Activated CD4-positive, alpha-beta T cell treated with anti-CD3 and anti-CD28 coated beads for 1 hour (primary cell): ENCODE data around the gene TM9SF2.

Experiments used
- DNase-seq: peaks from one replicate; pipeline ENCODE4 v3.0.0-alpha.2; 2020

The TM9SF2 gene

DNA sequence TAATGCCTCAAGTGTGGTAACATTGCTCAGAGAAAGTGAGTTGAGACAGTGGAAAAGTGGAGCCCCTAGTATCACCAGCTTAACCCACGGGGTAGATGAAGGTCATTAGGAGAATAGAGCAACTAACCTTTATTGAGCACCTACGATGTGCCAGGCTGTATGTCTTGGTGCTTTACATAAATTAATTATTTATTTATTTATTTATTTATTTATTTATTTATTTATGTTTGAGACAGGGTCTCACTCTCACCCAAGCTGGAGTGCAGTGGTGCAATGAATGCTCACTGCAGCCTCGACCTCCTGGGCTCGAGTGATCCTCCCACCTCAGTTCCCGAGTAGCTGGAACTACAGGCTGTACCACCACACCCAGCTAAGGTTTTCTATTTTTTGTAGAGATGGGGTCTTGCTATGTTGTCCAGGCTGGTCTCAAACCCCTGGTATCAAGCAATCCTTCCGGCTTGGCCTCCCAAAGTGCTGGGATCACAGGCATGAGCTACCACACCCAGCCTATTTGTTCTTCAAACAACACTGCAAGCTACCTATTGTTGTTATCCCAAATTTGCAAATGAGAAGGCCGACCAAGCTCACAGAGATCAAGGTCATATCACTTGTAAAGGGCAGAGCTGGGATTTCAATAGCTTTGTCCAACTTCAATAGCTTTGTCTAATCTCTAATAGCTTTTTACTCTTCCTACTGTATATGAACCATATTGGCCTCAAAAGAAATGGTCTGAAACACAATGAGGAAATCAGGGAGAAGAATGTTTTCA is 79.4 kb downstream of the TM9SF2 start:
- DNase-seq = no peak

DNA sequence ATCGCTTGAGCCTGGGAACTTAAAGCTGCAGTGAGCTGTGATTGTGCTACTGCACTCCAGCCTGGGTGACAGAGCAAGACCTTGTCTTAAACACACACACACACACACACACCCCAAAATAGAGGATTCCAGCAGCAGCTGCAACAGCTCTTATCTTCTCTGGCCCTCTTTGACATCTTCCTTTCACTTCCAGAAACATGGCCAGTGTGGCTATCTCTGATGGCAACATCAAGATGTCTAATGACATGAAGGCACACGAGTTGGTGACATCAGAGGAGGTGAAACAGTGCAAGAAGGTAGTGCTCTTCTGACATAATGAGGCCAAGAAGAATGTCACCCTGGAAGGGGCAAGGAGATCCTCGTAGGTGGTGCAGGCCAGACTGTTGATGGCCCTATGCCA is 81.2 kb downstream of the TM9SF2 start:
- no peak for DNase-seq

DNA sequence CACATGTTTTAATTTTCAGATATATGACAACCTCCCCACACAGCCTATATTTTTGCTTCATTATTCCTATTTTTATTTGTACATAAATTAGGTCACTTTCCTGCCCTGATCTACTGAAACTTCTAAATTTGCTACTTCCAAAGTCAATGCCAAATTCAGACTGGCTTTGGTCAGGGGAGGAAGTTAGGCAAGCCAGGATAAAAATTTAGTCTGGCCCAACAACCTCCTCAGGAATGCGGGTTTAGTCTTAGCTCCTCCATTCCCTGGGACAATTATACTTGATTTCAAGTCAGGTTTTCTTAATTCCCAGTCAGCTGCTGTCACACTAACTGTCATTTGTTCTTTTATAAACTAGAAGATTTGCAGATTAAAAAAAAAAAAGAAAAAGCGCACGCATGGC is 84.3 kb downstream of the TM9SF2 start:
- DNase-seq = no peak

DNA sequence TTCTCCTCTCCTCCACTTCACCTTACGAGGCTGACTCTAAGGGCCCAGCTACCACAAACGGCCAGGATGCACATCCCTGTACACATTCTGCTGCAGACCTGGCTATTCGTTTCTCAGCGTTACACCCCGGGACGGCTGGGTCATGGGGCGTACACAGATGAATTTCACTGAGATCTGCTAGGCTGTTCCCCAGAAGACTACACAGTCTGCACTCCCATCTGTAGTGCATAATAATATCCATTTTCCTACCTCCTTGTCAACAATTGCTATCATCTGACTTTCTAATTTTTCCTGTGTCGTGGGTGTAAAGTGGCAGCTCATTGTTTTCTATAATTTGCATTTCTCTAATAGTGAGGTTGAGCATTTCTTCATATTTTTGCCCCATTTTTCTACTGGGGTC is 85.7 kb downstream of the TM9SF2 start:
- no peak for DNase-seq

DNA sequence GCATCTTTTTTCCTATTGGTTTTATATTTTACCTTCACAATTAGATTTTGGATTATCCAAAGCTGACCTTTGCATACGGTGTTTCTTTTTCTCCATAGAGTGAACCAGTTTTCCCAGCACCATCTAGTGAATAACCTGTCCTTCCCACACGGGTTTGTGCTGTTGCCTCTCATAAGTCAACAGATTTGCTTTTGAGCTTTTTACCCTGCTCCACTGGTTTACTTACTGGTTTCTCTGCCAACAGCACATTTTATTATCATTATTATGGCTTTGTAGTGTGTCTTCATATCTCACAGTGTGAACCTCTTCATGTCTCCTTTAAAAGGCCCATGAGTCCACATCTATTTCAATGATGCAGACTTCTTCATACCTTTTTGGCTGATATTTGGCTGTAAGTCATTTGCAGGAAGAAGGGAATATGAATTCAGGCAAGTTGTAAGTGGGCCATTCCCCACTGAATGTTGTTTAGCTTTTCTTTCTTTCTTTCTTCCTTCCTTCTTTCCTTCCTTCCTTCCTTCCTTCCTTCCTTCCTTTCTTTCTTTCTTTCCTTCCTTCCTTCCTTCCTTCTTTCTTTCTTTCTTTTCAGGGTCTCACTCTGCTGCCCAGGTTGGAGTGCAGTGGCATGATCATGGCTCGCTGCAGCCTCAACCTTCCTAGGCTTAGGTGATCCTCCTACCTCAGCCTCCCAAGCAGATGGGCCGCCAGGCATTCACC is 86.8 kb downstream of the TM9SF2 start:
- DNase-seq = no peak

DNA sequence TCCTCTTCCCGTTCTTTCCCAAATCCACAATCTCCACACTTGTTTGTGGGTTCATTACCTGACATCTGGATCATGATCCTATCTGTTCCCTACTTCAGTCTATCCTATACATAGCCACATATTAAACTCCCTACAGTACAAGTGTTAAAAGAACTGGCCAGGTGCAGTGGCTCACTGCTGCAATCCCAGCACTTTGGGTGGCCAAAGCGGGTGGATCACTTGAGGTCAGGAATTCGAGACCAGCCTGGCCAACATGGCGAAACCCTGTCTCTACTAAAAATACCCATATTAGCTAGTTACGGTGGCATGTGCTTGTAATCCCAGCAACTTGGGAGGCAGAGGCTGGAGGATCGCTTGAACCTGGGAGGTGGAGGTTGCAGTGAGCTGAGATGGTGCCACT is 88.3 kb downstream of the TM9SF2 start:
- DNase-seq = no peak

DNA sequence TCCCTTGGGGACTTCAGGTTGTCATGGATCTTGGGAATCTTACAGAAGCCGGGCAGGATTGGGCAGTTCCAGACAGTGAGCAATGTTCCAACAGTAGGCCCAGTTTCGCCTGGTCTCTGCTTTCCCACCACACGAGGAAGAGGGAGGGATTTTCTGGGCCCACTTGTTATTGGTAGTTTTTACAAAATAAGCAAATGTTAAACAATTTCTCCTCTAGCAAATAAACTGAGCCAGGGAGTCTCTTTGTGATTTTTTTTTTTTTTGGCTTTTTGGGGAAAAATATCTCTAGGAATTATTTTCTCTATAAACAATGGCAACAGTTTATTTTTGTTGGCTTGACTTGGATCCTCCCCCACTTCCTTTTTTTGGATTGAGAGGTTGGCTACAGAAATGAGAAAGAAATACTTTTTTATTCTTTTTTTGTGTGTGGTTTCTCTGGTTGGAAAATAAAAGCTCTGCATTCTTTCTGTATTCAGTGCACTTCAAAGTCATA is 89.3 kb downstream of the TM9SF2 start:
- DNase-seq = no peak

DNA sequence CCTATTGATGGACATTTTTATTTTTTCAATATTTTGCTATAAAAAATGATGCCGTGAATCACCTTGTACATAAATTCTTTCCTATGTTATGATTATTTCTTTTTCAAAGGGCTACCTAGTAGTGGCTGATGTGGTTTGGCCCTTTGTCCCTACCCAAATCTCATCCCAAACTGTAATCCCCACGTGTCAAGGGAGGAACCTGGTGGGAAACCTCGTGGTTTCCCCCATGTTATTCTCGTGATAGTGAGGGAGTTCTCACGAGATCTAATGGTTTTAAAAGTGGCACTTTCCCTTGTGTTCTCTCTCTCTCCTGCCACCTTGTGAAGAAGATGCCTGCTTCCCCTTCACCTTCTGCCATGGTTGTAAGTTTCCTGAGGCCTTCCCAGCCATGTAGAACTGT is 94.9 kb downstream of the TM9SF2 start:
- no peak for DNase-seq

DNA sequence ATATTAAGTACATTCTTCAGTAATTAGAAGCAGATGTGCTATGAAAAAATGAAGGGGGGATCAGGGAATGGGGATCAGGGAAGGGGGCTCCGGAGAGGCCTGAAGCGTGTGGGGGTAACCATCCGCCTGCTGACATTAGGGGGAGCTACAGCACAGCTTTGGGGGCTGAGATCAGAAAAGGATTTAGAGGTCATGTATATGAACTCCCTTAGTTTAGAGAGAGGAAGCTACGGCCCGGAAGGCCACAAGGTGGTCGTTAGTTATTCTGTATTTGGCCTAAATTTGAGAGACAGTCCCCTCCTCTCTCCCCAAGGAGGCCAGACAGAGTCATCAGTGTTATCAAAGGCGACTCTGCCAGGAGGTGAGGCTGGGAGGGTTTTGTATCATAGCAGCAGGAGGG is 99.0 kb downstream of the TM9SF2 start:
- no peak for DNase-seq

DNA sequence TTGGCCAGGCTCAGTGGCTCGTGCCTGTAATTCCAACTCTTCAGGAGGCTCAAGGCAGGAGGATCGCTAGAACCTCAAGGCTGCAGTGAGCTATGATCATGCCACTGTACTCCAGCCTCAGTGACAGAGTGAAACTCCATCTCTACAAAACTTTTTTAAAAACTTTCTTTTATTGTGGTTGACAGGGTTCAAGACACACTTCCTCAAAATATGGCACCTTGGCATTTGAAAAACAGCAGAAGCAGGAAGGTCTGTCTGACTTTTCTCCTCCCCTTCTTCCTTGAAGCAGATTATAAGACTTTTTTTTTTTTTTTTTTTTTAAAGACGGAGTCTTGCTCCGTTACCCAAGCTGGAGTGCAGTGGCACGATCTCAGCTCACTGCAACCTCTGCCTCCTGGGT is 100.3 kb downstream of the TM9SF2 start:
- no peak for DNase-seq

DNA sequence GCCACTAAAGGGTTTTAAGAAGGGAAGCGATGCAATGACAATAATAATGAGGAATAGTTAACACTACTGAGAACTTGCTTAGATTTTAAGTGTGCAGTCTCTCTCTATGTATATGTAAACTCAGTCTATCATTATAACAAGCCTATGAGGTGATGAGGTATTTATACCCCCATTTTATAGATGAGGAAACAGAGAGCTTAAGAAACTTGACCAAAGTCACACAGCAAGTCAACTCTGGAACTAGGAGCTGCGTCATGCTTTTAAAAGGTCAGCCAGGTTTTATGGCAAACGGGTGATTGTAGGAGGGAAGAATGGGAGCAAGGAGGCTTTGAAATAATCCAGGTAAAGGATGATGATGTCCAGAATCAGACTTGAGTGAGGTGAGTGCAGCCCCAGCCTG is 103.4 kb downstream of the TM9SF2 start:
- no peak for DNase-seq

DNA sequence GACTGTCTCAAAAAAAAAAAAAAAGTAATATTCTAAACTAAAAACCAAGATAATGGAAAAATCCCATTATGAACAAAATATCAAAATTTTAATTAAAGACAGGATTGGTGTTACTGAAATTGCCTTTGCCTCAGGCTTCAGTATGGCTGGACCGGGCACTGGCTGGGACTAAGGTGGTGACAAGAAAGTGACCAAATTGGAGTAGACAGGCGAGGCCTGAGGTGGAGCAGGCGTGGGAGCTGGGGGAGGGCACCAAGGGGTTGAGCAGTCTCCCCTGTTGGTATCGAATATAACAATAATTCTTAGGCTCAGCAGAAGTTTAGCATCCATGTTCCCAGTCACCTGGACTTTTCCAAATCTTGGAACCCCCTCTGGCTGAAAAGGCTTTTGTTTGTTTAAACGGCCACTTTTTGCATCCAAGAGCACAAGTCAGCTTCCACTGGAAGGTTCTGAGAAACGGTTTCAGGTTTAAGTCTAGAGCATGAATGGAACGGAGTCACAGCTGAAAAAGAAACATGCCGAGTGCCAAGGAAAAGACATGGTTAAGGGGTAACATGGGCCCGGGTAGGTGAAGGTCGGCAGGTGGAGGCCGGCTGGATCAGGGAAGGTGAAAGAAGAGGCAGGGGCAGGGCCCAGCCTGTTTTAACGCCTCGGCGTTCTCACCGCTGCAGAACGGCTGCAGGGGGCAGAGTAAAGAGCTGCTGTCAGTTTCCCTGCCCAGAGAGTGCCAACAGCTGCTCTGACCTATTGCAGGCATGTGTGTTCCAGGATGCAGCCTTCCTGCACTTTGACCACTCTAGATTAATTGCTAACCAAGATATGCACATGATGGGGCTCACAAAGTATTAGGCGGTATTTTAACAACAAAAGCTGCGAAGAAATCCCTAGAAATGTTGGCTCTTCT is 104.4 kb downstream of the TM9SF2 start:
- peak; percentile 33 for DNase-seq

DNA sequence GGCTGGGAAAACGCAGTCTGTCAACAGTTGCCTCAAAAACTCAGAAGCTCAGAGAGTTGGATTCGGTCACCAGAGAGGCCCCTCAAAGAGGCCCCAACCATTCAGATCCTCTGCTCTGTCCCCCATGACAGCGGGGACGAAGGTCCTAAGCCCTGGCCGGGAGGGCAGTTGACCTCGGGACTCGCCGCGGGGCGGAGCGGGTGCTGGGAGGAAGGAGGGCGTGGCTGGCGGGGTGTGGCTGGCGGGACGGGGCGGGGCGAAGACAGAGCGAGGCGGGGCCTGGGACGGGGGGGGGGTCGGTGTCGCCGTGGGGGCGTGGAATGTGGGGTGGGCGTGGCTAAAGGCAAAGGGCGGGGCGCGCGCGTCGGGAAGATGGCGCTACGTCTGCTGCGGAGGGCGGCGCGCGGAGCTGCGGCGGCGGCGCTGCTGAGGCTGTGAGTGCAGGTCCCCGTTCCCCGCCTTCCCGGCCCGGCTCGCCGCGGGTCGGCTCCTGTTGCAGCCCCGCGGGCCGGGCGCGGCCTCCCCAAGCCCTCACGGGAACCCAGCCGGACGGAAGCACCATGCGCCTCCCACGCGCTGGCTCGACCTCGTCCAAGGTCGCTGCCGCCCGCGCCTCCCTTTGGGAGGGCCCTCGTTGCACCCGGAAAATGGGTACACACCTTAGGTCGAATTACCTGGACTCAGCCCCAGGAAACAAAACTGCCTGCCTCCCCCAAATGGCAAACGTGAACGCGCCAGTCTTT is 105.2 kb downstream of the TM9SF2 start, which contains the start of gene CLYBL:
Gene CLYBL, plus strand, starts transcription at position 367 of the 743 bp plus-strand sequence.
- DNase-seq = peak; percentile 86

DNA sequence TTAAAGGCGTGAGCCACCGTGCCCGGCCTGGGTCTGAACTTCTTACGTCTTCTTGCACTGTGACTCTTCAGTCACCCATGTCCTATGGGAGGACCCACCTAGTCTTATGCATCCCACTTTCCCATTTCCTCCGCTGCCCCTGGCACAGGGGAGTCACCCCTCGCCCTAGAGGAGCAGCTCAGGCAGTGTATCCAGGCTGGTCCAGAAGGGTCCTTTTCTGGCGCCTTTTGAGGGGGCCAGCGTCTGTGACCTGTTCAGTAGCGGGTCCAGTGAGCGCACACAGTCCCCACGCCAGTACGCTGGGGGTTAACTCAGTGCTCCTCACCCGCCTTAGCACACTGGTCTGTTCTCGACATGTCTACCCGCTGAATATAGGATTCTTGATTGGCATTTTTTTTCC is 107.1 kb downstream of the TM9SF2 start:
- no peak for DNase-seq

DNA sequence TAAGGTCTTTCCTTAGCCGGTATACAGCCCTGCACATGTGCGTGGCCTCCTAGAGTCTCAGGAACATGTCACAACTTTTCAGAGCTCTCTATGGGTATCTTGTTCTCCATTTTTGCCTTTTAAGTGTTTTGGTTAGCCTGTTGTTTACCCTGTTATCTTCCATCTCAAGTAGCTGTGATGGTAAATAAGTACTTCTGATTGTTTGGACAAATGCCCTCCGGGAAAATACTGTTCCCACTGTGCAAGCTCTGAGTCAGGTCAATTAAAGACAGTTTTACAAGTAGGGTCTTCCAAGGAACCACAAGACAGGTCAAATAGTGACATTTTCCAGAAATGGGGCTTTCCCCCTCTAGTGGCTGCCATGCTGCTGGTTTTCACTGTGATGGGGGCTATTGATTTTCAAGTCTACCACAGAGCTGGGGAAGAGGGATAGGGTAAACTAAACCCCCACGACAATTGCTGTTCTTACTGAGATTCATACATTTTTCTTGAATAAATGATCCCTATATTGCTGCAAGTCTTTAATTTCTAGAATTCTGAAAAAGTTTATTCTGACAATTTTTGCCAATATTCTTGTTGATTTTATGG is 109.5 kb downstream of the TM9SF2 start:
- no peak for DNase-seq
